ENCODE data around the gene EFL1.

DNA sequence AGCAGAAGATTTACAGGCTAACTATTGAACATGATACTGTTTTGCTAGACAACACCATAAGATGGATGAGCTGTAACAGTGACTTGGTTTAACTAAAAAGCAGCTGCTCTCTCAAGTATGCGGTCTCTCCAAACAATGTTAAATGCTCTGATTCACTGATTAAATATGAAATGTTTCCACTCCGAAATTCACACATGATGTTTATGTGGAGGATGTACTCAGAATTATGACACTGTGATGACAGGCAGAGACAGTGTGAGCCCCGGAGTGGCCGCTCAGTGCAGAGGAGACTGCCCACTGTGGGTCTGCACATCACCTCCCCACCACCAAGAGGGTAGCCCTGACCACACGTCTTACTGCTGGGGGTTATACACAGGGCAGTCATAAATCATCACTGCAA, 132.8 kb downstream of the EFL1 start:
- TF ChIP-seq, protein P1, sequence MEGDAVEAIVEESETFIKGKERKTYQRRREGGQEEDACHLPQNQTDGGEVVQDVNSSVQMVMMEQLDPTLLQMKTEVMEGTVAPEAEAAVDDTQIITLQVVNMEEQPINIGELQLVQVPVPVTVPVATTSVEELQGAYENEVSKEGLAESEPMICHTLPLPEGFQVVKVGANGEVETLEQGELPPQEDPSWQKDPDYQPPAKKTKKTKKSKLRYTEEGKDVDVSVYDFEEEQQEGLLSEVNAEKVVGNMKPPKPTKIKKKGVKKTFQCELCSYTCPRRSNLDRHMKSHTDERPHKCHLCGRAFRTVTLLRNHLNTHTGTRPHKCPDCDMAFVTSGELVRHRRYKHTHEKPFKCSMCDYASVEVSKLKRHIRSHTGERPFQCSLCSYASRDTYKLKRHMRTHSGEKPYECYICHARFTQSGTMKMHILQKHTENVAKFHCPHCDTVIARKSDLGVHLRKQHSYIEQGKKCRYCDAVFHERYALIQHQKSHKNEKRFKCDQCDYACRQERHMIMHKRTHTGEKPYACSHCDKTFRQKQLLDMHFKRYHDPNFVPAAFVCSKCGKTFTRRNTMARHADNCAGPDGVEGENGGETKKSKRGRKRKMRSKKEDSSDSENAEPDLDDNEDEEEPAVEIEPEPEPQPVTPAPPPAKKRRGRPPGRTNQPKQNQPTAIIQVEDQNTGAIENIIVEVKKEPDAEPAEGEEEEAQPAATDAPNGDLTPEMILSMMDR (conservative IDR thresholded peaks at IDR 0.05), result no peak
- TF ChIP-seq ZFX (IDR thresholded peaks at IDR 0.05), result no peak

Data from C4-2B (cell line).